HepG2 (cell line): ENCODE measurements around the gene MRGPRX4. TPM values are rescaled to one million over a fixed set of nuclear protein-coding genes. Genes with fewer than 3 reads are reported as not detected.
"Not testable (repeated sequence)": the region's sequence is repeated elsewhere in the genome, so short reads cannot be mapped to it uniquely, and the experiment has no call there.

Experiments used
- ATAC-seq: fragments of 200-7000 bp; cut with Tn5 transposase; 3 replicates; pipeline ENCODE4 v1.9.1; 2020; ENCODE audit warnings: mild to moderate bottlenecking, moderate library complexity
- BruUV-seq: library from RNA; stranded (reverse); fragments of 400-500 nt; replicated peaks from 2 replicates; lab custom pipeline; 2021; lab: Mats Ljungman, UMichigan
- CTCF ChIA-PET: fragments of 300-600 bp; formaldehyde crosslinking; extraction: SDS; loops from one replicate; lab custom pipeline; 2021; ENCODE audit warnings: low total read pairs, inconsistent platforms, low intra/inter-chr PET ratio; lab: Yijun Ruan, JAX
- POLR2A ChIA-PET: fragments of 350-600 bp; sonication (Branson Sonifier 250); formaldehyde crosslinking; loops from one replicate; lab custom pipeline; 2020; ENCODE audit warnings: antibody characterized with exemption, inconsistent platforms; lab: Yijun Ruan, JAX
- DNase-seq: peaks from one replicate; pipeline ENCODE4 v3.0.0-alpha.2; 2015; ENCODE audit warnings: low spot score
- FAIRE-seq: peaks from 3 replicates; lab custom pipeline; 2011; peaks lifted over from hg19 to GRCh38; lab: Jason Lieb, UNC
- H2AFZ ChIP-seq: one replicate; pipeline ENCODE4 v1.6.1; 2011; ENCODE audit warnings: low read length, inconsistent platforms
- H3K27ac ChIP-seq: fragments of 300-600 bp; 3 replicates; pipeline ENCODE4 v1.8.0; 2011; ENCODE audit warnings: mixed run types, mild to moderate bottlenecking, mixed read lengths, low read length, inconsistent platforms; ENCODE audit not compliant: insufficient read depth; ENCODE audit errors: extremely low read length
- H3K27me3 ChIP-seq, 2 experiments: fragments of 200-600 bp in 1 of 2; 2 replicates in 1 of 2; 3 replicates in 1 of 2; pipeline versions ENCODE4 v1.6.0 to v1.8.0; 2011; ENCODE audit warnings: low read length in 2 of 2, mild to moderate bottlenecking in 2 of 2, moderate library complexity in 2 of 2, inconsistent platforms in 1 of 2; ENCODE audit not compliant: insufficient read depth in 2 of 2, control insufficient read depth in 1 of 2
- H3K36me3 ChIP-seq, 2 experiments: fragments of 200-600 bp in 1 of 2; replicated peaks in 1 of 2; 2 replicates in 1 of 2; 3 replicates in 1 of 2; pipeline versions ENCODE4 v1.5.1 to v1.8.0; 2011; ENCODE audit warnings: low read length in 2 of 2, inconsistent platforms in 1 of 2; ENCODE audit not compliant: insufficient read depth in 2 of 2, control insufficient read depth in 1 of 2
- H3K4me1 ChIP-seq: 2 replicates; pipeline ENCODE4 v1.5.1; 2012; ENCODE audit warnings: low read length, inconsistent platforms; ENCODE audit not compliant: insufficient read depth
- H3K4me2 ChIP-seq: 2 replicates; pipeline ENCODE4 v1.6.0; 2011; ENCODE audit warnings: low read depth, low read length, inconsistent platforms
- H3K4me3 ChIP-seq, 3 experiments: fragments of 200-600 bp in 1 of 3; sonication (generic), shearing (Covaris generic) in 1 of 3; replicated peaks in 1 of 3; 2 replicates each; pipeline ENCODE4 v1.5.1; 2011 to 2016; ENCODE audit warnings: low read length in 3 of 3, inconsistent platforms in 2 of 3, low read depth in 2 of 3, mild to moderate bottlenecking in 2 of 3, control low read depth in 1 of 3, mixed read lengths in 1 of 3; ENCODE audit not compliant: insufficient read depth in 1 of 3
- H3K79me2 ChIP-seq: one replicate; pipeline ENCODE4 v1.6.1; 2011; ENCODE audit warnings: low read length, inconsistent platforms; ENCODE audit not compliant: insufficient read depth
- H3K9ac ChIP-seq: 2 replicates; pipeline ENCODE4 v1.6.0; 2011; ENCODE audit warnings: mild to moderate bottlenecking, low read depth, low read length, inconsistent platforms; ENCODE audit not compliant: insufficient read depth
- H3K9me3 ChIP-seq: 2 replicates; pipeline ENCODE4 v1.5.1; 2012; ENCODE audit warnings: mild to moderate bottlenecking, low read length
- H4K20me1 ChIP-seq: 2 replicates; pipeline ENCODE4 v1.6.0; 2011; ENCODE audit warnings: inconsistent platforms, mild to moderate bottlenecking, low read length, moderate library complexity; ENCODE audit not compliant: insufficient read depth
- MXD4 ChIP-seq: IDR thresholded peaks from 2 replicates; pipeline ENCODE4 v1.6.1; 2016; ENCODE audit warnings: mild to moderate bottlenecking, missing biosample characterization, missing genetic modification reagents
- ZNF558 ChIP-seq: sonication (generic); formaldehyde crosslinking; IDR thresholded peaks from 2 replicates; pipeline ENCODE4 v1.9.0; 2022; ENCODE audit warnings: mild to moderate bottlenecking, missing genetic modification reagents, borderline replicate concordance
- ZNF660 ChIP-seq: sonication (generic); formaldehyde crosslinking; IDR thresholded peaks from 2 replicates; pipeline ENCODE4 v1.5.1; 2020; ENCODE audit warnings: mild to moderate bottlenecking, low read depth, missing genetic modification reagents, borderline replicate concordance
- ZNF720 ChIP-seq: sonication (generic); formaldehyde crosslinking; IDR thresholded peaks from 2 replicates; pipeline ENCODE4 v1.4.0; 2020; ENCODE audit warnings: missing genetic modification reagents
- WGBS: methylation state at CpG from one replicate; pipeline ENCODE4 v1.1.6; 2017; ENCODE audit warnings: low lambda C conversion rate; 5-methylcytosine and 5-hydroxymethylcytosine counted together
- in situ Hi-C: cut with HindIII; loops from 2 replicates; pipeline ENCODE4 v1.10.0; 2017; ENCODE audit warnings: low pct_unique_long_range_greater_than_20kb; ENCODE audit not compliant: extremely low pct_ligation_motif_present
- intact Hi-C: fragments of 100-400 bp; cut with micrococcal nuclease; formaldehyde crosslinking; loops from one replicate; pipeline ENCODE4 v1.10.0; 2022; ENCODE audit not compliant: unreplicated experiment
- polyA plus RNA-seq, 8 experiments: library from polyadenylated mRNA; depleted of rRNA in 3 of 8; stranded (reverse) in 7 of 8; unstranded in 1 of 8; fragments of >200 nt; fragmentation: Illumina TruSeq in 4 of 8; extraction: Trizol in 4 of 8; gene quantifications; 2 replicates each; pipeline versions ENCODE4 v1.2.1 to v1.2.3, GENCODE V29; 2011 to 2016; ENCODE audit warnings: low read depth in 4 of 8, missing spikeins in 1 of 8, mixed read lengths in 1 of 8; ENCODE audit not compliant: insufficient read depth in 1 of 8
- total RNA-seq, 5 experiments: library from RNA; depleted of rRNA; stranded (reverse); fragments of >200 nt; fragmentation: Illumina TruSeq; extraction: Trizol; gene quantifications; 2 replicates each; pipeline ENCODE4 v1.2.3, GENCODE V29; 2016; ENCODE audit warnings: low read depth in 1 of 5
- TF ChIP-seq, protein P1 (sequence below): sonication (generic); formaldehyde crosslinking; IDR thresholded peaks from 2 replicates; pipeline ENCODE4 v1.4.0; 2020; ENCODE audit warnings: missing genetic modification reagents, borderline replicate concordance

The MRGPRX4 gene
- total and polyA plus RNA-seq, 2 of the 13 experiments (the other 11 are each of a cell fraction or from before 2014, with no cell fraction given): 0.18 TPM

GRCh38 chr11:18188796-18189195 is 16.2 kb downstream of the MRGPRX4 start:
- 82% methylated on average over 10 of the region's 24 CpGs for WGBS

DNA sequence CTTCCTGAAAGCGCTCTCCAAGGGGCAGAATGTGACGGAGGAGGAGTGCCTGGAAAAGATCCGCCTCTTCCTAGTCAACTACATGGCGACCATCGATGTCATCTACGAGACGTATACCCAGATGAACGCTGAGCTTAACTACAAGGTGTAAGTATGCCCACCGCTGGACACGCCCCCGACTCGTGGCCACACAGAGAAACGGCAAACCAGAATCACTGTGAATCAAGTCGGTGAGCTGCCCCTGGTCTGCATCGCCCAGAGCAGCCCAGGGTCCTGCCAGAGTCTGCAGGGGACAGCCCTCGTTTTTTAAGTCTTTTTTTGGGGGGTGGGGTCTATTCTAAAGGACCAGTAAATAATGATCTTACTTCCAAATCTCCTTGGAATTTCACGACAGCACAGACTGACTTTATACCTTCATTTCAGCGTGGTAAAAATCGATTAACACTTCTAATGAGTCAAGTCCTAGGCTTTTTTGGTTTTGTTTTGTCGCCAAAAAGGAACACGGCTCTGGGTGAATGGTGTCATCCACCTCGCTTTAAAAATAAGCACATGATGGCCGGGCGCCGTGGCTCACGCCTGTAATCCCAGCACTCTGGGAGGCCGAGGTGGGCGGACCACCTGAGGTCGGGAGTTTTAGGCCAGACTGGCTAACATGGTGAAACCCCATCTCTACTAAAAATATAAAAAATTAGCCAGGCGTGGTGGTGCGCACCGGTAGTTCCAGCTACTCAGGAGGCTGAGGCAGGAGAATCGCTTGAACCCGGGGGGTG is 17.0 kb downstream of the MRGPRX4 start:
- CTCF ChIA-PET: not testable (repeated sequence)

More at GRCh38 chr11:18188796-18189195, 16.2 kb downstream of the MRGPRX4 start:
- no peak for ATAC-seq
- TF ChIP-seq ZNF720 (CRISPR knock-in tag) (no peak), ZNF558 (CRISPR knock-in tag) (no peak), MXD4 (no peak), ZNF660 (CRISPR knock-in tag) (no peak)
- TF ChIP-seq, protein P1, sequence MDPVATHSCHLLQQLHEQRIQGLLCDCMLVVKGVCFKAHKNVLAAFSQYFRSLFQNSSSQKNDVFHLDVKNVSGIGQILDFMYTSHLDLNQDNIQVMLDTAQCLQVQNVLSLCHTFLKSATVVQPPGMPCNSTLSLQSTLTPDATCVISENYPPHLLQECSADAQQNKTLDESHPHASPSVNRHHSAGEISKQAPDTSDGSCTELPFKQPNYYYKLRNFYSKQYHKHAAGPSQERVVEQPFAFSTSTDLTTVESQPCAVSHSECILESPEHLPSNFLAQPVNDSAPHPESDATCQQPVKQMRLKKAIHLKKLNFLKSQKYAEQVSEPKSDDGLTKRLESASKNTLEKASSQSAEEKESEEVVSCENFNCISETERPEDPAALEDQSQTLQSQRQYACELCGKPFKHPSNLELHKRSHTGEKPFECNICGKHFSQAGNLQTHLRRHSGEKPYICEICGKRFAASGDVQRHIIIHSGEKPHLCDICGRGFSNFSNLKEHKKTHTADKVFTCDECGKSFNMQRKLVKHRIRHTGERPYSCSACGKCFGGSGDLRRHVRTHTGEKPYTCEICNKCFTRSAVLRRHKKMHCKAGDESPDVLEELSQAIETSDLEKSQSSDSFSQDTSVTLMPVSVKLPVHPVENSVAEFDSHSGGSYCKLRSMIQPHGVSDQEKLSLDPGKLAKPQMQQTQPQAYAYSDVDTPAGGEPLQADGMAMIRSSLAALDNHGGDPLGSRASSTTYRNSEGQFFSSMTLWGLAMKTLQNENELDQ (CRISPR knock-in tag): no peak
- TF ChIP-seq, all 625 proteins: peak for 0
- Histone ChIP-seq H3K4me1 (no peaks in the 10 kb centered on the region), H4K20me1 (no peaks in the 10 kb centered on the region), H3K4me2 (no peak overlapping the region), H3K27me3 (no peaks in the 10 kb centered on the region), H3K27ac (no peak overlapping the region), H3K9ac (no peak overlapping the region), H3K9me3 (no peaks in the 10 kb centered on the region), H3K4me3 (no peak overlapping the region), H3K36me3 (no peaks in the 10 kb centered on the region), H2AFZ (no peak overlapping the region), H3K79me2 (no peaks in the 10 kb centered on the region)
- intact Hi-C loops (no loop called here), in situ Hi-C loops (no loop called here)
- no TSS peak for BruUV-seq
- CTCF ChIA-PET: no interaction called here
- POLR2A ChIA-PET: no interaction called here
- DNase-seq (no peak), FAIRE-seq (no peak)

More for the DNA sequence above, 17.0 kb downstream of the MRGPRX4 start:
- WGBS: 67% methylated on average over 32 of the region's 34 CpGs
- BruUV-seq, H3K27me3 ChIP-seq, FAIRE-seq, H3K36me3 ChIP-seq, H3K4me3 ChIP-seq, POLR2A ChIA-PET, H3K9ac ChIP-seq, H3K79me2 ChIP-seq, intact Hi-C loops, in situ Hi-C loops, H2AFZ ChIP-seq, H3K9me3 ChIP-seq, H3K4me2 ChIP-seq, H3K27ac ChIP-seq, H4K20me1 ChIP-seq, H3K4me1 ChIP-seq, ATAC-seq, DNase-seq: not testable (repeated sequence)
